Peyer's patch (tissue), 4 donors: ENCODE data around the gene JPT2.

Source experiments
- CTCF ChIP-seq, 6 experiments: fragments of 450-650 bp in 4 of 6; fragments of 200-600 bp in 2 of 6; sonication (generic) in 1 of 6; IDR thresholded peaks; one replicate each; pipeline ENCODE4 v1.5.1; 2017 to 2019; ENCODE audit warnings: antibody characterized with exemption in 6 of 6, mild to moderate bottlenecking in 3 of 6, moderate library complexity in 1 of 6
- POLR2A ChIP-seq, 2 donors: fragments of 450-650 bp; IDR thresholded peaks; one replicate each; pipeline ENCODE4 v1.5.1; 2017; ENCODE audit warnings: antibody characterized with exemption in 2 of 2, mild to moderate bottlenecking in 2 of 2, moderate library complexity in 2 of 2

GRCh38 chr16:1744338-1744840 is 66.3 kb downstream of the JPT2 start:
- TF ChIP-seq POLR2A (IDR thresholded peaks at IDR 0.05) (no peak), CTCF (IDR thresholded peaks at IDR 0.05) (no peak)
